HG03060 (cell line): ENCODE results near the gene CD80.

Source experiments
- ATAC-seq: cut with Tn5 transposase; IDR thresholded peaks from one replicate; pipeline ENCODE4 v1.9.1; 2021; ENCODE audit warnings: low read depth, moderate number of reproducible peaks; ENCODE audit not compliant: unreplicated experiment

CD80 gene

GRCh38 chr3:119500265-119500664 is 59.1 kb downstream of the CD80 start:
- ATAC-seq = no peak

- peak; percentile 83 for ATAC-seq
Measured at GRCh38 chr3:119498186-119499011, 61.0 kb downstream of the CD80 start, which contains the start of gene TIMMDC1. TSS of gene TIMMDC1 (plus strand) at chr3:119498547. CDS start at chr3:119498734, 187 bp downstream.

GRCh38 chr3:119497820-119498185 is 61.6 kb downstream of the CD80 start:
- ATAC-seq = no peak

DNA sequence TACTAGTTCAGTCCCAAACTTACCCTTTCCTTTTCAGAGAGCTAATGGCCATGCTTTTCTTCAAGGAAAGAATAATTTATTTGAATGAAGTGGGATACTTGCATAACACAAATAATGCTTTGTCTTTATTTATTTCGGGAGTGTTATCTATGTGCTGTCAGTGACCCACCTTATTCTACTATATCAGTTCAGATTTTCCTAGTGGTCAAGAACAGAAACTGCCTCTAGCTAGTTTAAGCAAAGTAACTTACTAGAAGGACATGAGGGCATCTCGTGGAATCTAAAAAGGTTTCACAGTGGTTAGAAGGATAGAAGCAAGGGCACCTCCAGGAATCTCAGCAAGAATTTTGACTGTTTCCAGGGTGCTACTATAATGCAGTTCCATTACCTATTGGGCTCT is 64.8 kb downstream of the CD80 start:
- no peak for ATAC-seq

DNA sequence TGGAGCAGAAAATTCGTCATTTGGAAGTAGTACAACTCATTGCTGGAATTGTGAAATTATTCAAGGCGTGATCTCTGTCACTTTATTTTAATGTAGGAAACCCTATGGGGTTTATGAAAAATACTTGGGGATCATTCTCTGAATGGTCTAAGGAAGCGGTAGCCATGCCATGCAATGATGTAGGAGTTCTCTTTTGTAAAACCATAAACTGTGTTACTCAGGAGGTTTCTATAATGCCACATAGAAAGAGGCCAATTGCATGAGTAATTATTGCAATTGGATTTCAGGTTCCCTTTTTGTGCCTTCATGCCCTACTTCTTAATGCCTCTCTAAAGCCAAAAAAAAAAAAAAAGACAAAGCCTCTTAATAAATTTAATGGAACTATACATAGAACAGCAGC is 66.6 kb downstream of the CD80 start:
- ATAC-seq = no peak

DNA sequence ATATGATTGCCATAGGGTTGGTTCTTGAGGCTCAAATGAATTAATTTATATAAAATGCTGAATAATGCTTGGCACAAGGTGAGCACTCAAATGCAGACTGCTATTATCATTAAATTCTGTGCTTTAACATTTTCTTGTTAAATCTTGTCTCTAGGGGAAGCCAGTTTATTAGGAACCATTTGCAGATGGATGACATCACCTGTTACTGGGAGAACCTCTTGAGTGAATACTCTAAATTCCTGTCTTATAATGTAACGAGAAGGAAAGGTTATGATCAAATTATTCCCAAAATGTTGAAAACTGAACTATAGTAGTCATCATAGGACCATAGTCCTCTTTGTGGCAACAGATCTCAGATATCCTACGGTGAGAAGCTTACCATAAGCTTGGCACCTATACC is 67.3 kb downstream of the CD80 start:
- no peak for ATAC-seq

DNA sequence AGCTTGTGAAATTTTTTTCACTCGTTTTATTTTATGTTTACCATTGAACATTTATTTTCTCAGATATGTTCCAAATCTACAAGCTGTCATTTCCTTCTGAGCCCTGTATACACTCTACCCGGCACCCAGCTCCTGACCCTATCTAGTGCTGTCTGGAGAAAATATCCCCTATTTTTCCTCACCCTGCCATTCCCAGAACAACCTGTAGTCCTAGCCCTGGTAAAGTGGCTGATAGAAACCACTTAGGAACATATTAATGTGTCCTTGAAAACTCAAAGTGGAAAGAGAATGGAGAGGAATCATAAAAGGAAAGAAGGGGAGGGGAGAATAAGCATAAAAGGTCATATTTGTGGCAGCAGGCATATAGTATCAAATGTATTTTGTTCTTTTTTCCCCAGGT is 69.3 kb downstream of the CD80 start:
- ATAC-seq = no peak

GRCh38 chr3:119485563-119485962 is 73.9 kb downstream of the CD80 start:
- ATAC-seq = no peak

- ATAC-seq = no peak
Measured at GRCh38 chr3:119483101-119483500, 76.3 kb downstream of the CD80 start.

GRCh38 chr3:119481079-119481478 is 78.3 kb downstream of the CD80 start:
- no peak for ATAC-seq
